GM12878 (cell line): ENCODE results near the gene PAK6. TPM values are rescaled to one million over a fixed set of nuclear protein-coding genes. Genes with fewer than 3 reads are reported as not detected.

Experiments used
- ATAC-seq: fragments of 200-7000 bp; cut with Tn5 transposase; 3 replicates; pipeline ENCODE4 v1.9.1; 2020; ENCODE audit warnings: mild to moderate bottlenecking, moderate library complexity
- BruUV-seq: library from RNA; stranded (reverse); fragments of 400-500 nt; replicated peaks from 2 replicates; lab custom pipeline; 2021; lab: Mats Ljungman, UMichigan
- CTCF ChIA-PET: fragments of 300-600 bp; sonication (Branson Sonifier 250); formaldehyde crosslinking; extraction: SDS; loops from one replicate; lab custom pipeline; 2021; ENCODE audit warnings: inconsistent platforms; lab: Yijun Ruan, JAX
- POLR2A ChIA-PET: fragments of 350-600 bp; formaldehyde crosslinking; extraction: SDS; loops from one replicate; lab custom pipeline; 2021; ENCODE audit warnings: inconsistent platforms; lab: Charles Lee
- RAD21 ChIA-PET: fragments of 300-600 bp; sonication (Branson Sonifier 250); formaldehyde crosslinking; loops from one replicate; lab custom pipeline; 2023; ENCODE audit warnings: antibody characterized with exemption; ENCODE audit not compliant: unreplicated experiment; lab: Charles Lee
- SMC1A ChIA-PET: fragments of 300-600 bp; sonication (Branson Sonifier 250); formaldehyde crosslinking; loops from one replicate; lab custom pipeline; 2023; ENCODE audit not compliant: unreplicated experiment, uncharacterized antibody; lab: Charles Lee
- DNase-seq: peaks from one replicate; pipeline ENCODE4 v3.0.0-alpha.2; 2011; ENCODE audit warnings: low read depth, low spot score
- FAIRE-seq: peaks from 3 replicates; lab custom pipeline; 2011; peaks lifted over from hg19 to GRCh38; lab: Jason Lieb, UNC
- H2AFZ ChIP-seq: 2 replicates; pipeline ENCODE4 v1.6.0; 2011; ENCODE audit warnings: low read depth, low read length, control low read depth; ENCODE audit not compliant: control insufficient read depth
- H3K27ac ChIP-seq: 2 replicates; pipeline ENCODE4 v1.5.1; 2011; ENCODE audit warnings: control low read depth; ENCODE audit not compliant: control insufficient read depth, insufficient read depth
- H3K27me3 ChIP-seq, 2 experiments: replicated peaks in 1 of 2; 2 replicates each; pipeline versions ENCODE4 v1.6.0 to v1.6.1; 2011; ENCODE audit warnings: low read length in 1 of 2; ENCODE audit not compliant: control insufficient read depth in 2 of 2, insufficient read depth in 2 of 2
- H3K36me3 ChIP-seq, 2 experiments: 2 replicates each; pipeline ENCODE4 v1.5.1; 2011; ENCODE audit warnings: low read length in 1 of 2; ENCODE audit not compliant: control insufficient read depth in 2 of 2, insufficient read depth in 2 of 2
- H3K4me1 ChIP-seq: 2 replicates; pipeline ENCODE4 v1.6.1; 2011; ENCODE audit warnings: mild to moderate bottlenecking, low read length, moderate library complexity, mixed read lengths; ENCODE audit not compliant: control insufficient read depth, insufficient read depth
- H3K4me2 ChIP-seq: 2 replicates; pipeline ENCODE4 v1.6.0; 2011; ENCODE audit warnings: control low read depth; ENCODE audit not compliant: control insufficient read depth, insufficient read depth
- H3K4me3 ChIP-seq: fragments of 200-600 bp; sonication (generic); 2 replicates; pipeline ENCODE4 v1.5.1; 2016
- H3K79me2 ChIP-seq: 2 replicates; pipeline ENCODE4 v1.6.0; 2011; ENCODE audit warnings: low read length; ENCODE audit not compliant: control insufficient read depth, insufficient read depth
- H3K9ac ChIP-seq: 2 replicates; pipeline ENCODE4 v1.8.0; 2011; ENCODE audit warnings: low read length, control low read depth, mixed read lengths; ENCODE audit not compliant: control insufficient read depth, insufficient read depth
- H3K9me3 ChIP-seq: replicated peaks from 3 replicates; pipeline ENCODE4 v1.5.1; 2011; ENCODE audit warnings: mild to moderate bottlenecking, low read length; ENCODE audit not compliant: control insufficient read depth, insufficient read depth
- H4K20me1 ChIP-seq: 2 replicates; pipeline ENCODE4 v1.6.0; 2011; ENCODE audit not compliant: control insufficient read depth, insufficient read depth
- BMI1 ChIP-seq: fragments of 450-650 bp; IDR thresholded peaks from 2 replicates; pipeline ENCODE4 v1.6.1; 2016; ENCODE audit warnings: mild to moderate bottlenecking, moderate library complexity, borderline replicate concordance
- EZH2 ChIP-seq: IDR thresholded peaks from 2 replicates; pipeline ENCODE4 v1.6.1; 2012; ENCODE audit warnings: low read depth, mild to moderate bottlenecking, control low read depth, inconsistent platforms, low read length, borderline replicate concordance; ENCODE audit not compliant: control insufficient read depth
- HDAC6 ChIP-seq: fragments of 200-600 bp; sonication (generic); IDR thresholded peaks from one replicate; pipeline ENCODE4 v1.8.0; 2017; ENCODE audit warnings: antibody characterized with exemption; ENCODE audit not compliant: unreplicated experiment
- IRF4 ChIP-seq: IDR thresholded peaks from 2 replicates; pipeline ENCODE4 v1.6.1; 2011; ENCODE audit warnings: low read depth, low read length
- MTA3 ChIP-seq: IDR thresholded peaks from 2 replicates; pipeline ENCODE4 v1.6.1; 2012; ENCODE audit warnings: low read length, inconsistent platforms, borderline replicate concordance
- NBN ChIP-seq: fragments of 450-650 bp; IDR thresholded peaks from 2 replicates; pipeline ENCODE4 v1.6.1; 2016
- NFIC ChIP-seq: IDR thresholded peaks from 2 replicates; pipeline ENCODE4 v1.6.1; 2012; ENCODE audit warnings: low read depth, mild to moderate bottlenecking, inconsistent platforms, low read length, moderate library complexity
- POU2F2 ChIP-seq: IDR thresholded peaks from 3 replicates; pipeline ENCODE4 v1.6.1; 2011; ENCODE audit warnings: low read depth, mild to moderate bottlenecking, low read length, borderline replicate concordance
- RUNX3 ChIP-seq: IDR thresholded peaks from 2 replicates; pipeline ENCODE4 v1.6.1; 2012; ENCODE audit warnings: low read length, inconsistent platforms
- STAT1 ChIP-seq: fragments of 450-650 bp; conservative IDR thresholded peaks from 2 replicates; pipeline ENCODE4 v1.6.1; 2014; ENCODE audit warnings: antibody characterized with exemption, mild to moderate bottlenecking
- ZSCAN29 ChIP-seq: fragments of 450-650 bp; IDR thresholded peaks from 2 replicates; pipeline ENCODE4 v1.6.1; 2017; ENCODE audit warnings: mild to moderate bottlenecking, moderate library complexity
- WGBS: methylation state at CpG from one replicate; pipeline ENCODE4 v1.1.6; 2016; ENCODE audit warnings: low lambda C conversion rate; ENCODE audit not compliant: insufficient replicate concordance, insufficient coverage; ENCODE audit errors: missing lambda C conversion rate; 5-methylcytosine and 5-hydroxymethylcytosine counted together
- in situ Hi-C: fragments of 300-500 bp; cut with MboI; formaldehyde crosslinking; loops from 9 replicates; pipeline ENCODE4 v1.14.3; 2018; ENCODE audit warnings: mixed read lengths
- intact Hi-C: fragments of 100-400 bp; cut with micrococcal nuclease; formaldehyde crosslinking; loops from one replicate; pipeline ENCODE4 v1.14.2; 2022; ENCODE audit not compliant: unreplicated experiment
- polyA plus RNA-seq, 11 experiments: library from polyadenylated mRNA; depleted of rRNA in 4 of 11; unstranded in 6 of 11; stranded (reverse) in 5 of 11; fragments of >200 nt; fragmentation: Nextera tagmentation in 4 of 11; fragmentation: Illumina TruSeq in 1 of 11; extraction: Ambion mirVana in 4 of 11; extraction: Trizol in 1 of 11; gene quantifications; 1 replicate in 1 of 11; 2 replicates in 10 of 11; pipeline versions ENCODE4 v1.2.1 to v1.2.3, GENCODE V29; 2011 to 2016; ENCODE audit warnings: inconsistent platforms in 2 of 11, missing spikeins in 2 of 11, low read depth in 1 of 11
- total RNA-seq, 4 experiments: library from RNA; depleted of rRNA in 3 of 4; stranded (reverse); fragments of >200 nt in 3 of 4; fragmentation: Illumina TruSeq in 1 of 4; extraction: Trizol in 1 of 4; gene quantifications; 2 replicates each; pipeline versions ENCODE4 v1.2.1 to v1.2.3, GENCODE V29; 2013 to 2021
- TF ChIP-seq, protein P1 (sequence below): fragments of 450-650 bp; conservative IDR thresholded peaks from 2 replicates; pipeline ENCODE4 v1.6.1; 2017; ENCODE audit warnings: mild to moderate bottlenecking, moderate library complexity
- TF ChIP-seq, protein P2 (sequence below): IDR thresholded peaks from 2 replicates; pipeline ENCODE4 v1.6.1; 2012; ENCODE audit warnings: low read depth, low read length, improper control_type of control experiment
- TF ChIP-seq, protein P3 (sequence below): IDR thresholded peaks from 2 replicates; pipeline ENCODE4 v1.6.1; 2011; ENCODE audit warnings: low read depth, mild to moderate bottlenecking, low read length, moderate library complexity, borderline replicate concordance; ENCODE audit errors: extremely low read depth
- TF ChIP-seq, protein P4 (sequence below): fragments of 450-650 bp; IDR thresholded peaks from 2 replicates; pipeline ENCODE4 v1.6.1; 2016; ENCODE audit warnings: mild to moderate bottlenecking

The PAK6 gene
- total and polyA plus RNA-seq, 10 of the 15 experiments (the other 5 are each of a cell fraction or from before 2014, with no cell fraction given): 0.07 to 0.92 (median 0.31) TPM; not detected in 2

DNA sequence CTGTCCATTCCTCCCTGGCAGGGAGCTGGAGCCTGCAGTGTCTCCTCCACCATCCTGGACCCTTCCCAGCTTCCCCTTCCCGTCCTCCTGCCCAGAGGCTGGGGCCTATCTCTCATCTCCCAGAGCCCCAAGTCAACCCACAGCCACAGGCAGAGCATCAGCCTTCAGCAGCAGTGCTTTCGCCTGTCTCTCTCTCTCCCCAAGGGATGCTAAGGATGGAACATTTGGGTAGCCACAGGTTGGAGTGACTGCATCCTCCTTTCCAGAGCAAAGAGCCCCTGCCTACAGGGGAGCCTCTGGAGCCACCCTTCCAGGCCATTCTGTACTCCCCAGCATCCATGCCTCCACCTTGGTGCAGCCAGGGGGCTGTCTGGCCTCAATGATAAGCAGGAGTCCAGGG, 64.7 kb downstream of the PAK6 start (continued):
- TF ChIP-seq, protein P1, sequence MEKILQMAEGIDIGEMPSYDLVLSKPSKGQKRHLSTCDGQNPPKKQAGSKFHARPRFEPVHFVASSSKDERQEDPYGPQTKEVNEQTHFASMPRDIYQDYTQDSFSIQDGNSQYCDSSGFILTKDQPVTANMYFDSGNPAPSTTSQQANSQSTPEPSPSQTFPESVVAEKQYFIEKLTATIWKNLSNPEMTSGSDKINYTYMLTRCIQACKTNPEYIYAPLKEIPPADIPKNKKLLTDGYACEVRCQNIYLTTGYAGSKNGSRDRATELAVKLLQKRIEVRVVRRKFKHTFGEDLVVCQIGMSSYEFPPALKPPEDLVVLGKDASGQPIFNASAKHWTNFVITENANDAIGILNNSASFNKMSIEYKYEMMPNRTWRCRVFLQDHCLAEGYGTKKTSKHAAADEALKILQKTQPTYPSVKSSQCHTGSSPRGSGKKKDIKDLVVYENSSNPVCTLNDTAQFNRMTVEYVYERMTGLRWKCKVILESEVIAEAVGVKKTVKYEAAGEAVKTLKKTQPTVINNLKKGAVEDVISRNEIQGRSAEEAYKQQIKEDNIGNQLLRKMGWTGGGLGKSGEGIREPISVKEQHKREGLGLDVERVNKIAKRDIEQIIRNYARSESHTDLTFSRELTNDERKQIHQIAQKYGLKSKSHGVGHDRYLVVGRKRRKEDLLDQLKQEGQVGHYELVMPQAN: no peak
- TF ChIP-seq NBN: no peak
- no peak for TF ChIP-seq NFIC
- TF ChIP-seq MTA3: no peak
- TF ChIP-seq IRF4: no peak
- TF ChIP-seq ZSCAN29: no peak
- TF ChIP-seq, protein P2, sequence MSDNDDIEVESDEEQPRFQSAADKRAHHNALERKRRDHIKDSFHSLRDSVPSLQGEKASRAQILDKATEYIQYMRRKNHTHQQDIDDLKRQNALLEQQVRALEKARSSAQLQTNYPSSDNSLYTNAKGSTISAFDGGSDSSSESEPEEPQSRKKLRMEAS: no peak
- no peak for TF ChIP-seq RUNX3
- TF ChIP-seq, protein P3, sequence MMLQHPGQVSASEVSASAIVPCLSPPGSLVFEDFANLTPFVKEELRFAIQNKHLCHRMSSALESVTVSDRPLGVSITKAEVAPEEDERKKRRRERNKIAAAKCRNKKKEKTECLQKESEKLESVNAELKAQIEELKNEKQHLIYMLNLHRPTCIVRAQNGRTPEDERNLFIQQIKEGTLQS: no peak
- no peak for TF ChIP-seq STAT1
- TF ChIP-seq, all 136 proteins: peak for 0

GRCh38 chr15:40305281-40305680, 66.4 kb downstream of the PAK6 start:
- Histone ChIP-seq H3K36me3 (no peaks in the 10 kb centered on the region), H3K27ac (no peak overlapping the region), H3K4me1 (peaks cover 12% of the 10 kb centered on the region), H3K9ac (no peak overlapping the region), H2AFZ (no peak overlapping the region), H3K4me3 (no peak overlapping the region), H3K9me3 (no peaks in the 10 kb centered on the region; the same call in 2 of the 3 replicates), H3K27me3 (no peaks in the 10 kb centered on the region), H3K79me2 (no peaks in the 10 kb centered on the region), H3K4me2 (no peak overlapping the region), H4K20me1 (no peaks in the 10 kb centered on the region)
- ChIA-PET RAD21 (interaction anchor here (0.7 to 1.1 kb wide), 2 partner anchors 33 to 136 kb away, joined by 3 to 5 read pairs; no protein-coding TSS in a partner anchor), CTCF (interaction anchor here (0.9 to 2.5 kb wide), 6 partner anchors 10 to 51 kb away, joined by 3 to 7 read pairs (median 4); no protein-coding TSS in a partner anchor), SMC1A (interaction anchor here (0.6 to 1.1 kb wide), 3 partner anchors 16 to 533 kb away, joined by 3 to 8 read pairs (median 3); no protein-coding TSS in a partner anchor), POLR2A (interaction anchor here (0.7 kb wide), 2 partner anchors 10 to 102 kb away, joined by 4 to 5 read pairs; no protein-coding TSS in a partner anchor)
- ATAC-seq (no peak), FAIRE-seq (no peak), DNase-seq (no peak)
- in situ Hi-C loops (loop anchor here (5.0 kb wide), 1 partner anchor 52 kb away; the partner anchor contains the start of gene DISP2), intact Hi-C loops (no loop called here)
- TF ChIP-seq, protein P4, sequence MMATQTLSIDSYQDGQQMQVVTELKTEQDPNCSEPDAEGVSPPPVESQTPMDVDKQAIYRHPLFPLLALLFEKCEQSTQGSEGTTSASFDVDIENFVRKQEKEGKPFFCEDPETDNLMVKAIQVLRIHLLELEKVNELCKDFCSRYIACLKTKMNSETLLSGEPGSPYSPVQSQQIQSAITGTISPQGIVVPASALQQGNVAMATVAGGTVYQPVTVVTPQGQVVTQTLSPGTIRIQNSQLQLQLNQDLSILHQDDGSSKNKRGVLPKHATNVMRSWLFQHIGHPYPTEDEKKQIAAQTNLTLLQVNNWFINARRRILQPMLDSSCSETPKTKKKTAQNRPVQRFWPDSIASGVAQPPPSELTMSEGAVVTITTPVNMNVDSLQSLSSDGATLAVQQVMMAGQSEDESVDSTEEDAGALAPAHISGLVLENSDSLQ: no peak
- TF ChIP-seq POU2F2: no peak
- TF ChIP-seq HDAC6: no peak
- no peak for TF ChIP-seq EZH2
- no peak for TF ChIP-seq BMI1
- no TSS peak for BruUV-seq
- 51% methylated on average over 3 of the region's 4 CpGs for WGBS
